WTC11 (cell line): ENCODE results near the gene FYCO1. TPM values are rescaled to one million over a fixed set of nuclear protein-coding genes. Genes with fewer than 3 reads are reported as not detected.

ENCODE experiments used
- ATAC-seq: fragments of 200-7000 bp; cut with Tn5 transposase; 2 replicates; pipeline ENCODE4 v1.10.0; 2021; ENCODE audit warnings: mild to moderate bottlenecking, moderate library complexity
- CTCF ChIA-PET: fragments of 300-600 bp; sonication (Branson Sonifier 250); formaldehyde crosslinking; loops from one replicate; lab custom pipeline; 2021; ENCODE audit warnings: antibody characterized with exemption; lab: Charles Lee
- POLR2A ChIA-PET: fragments of 350-600 bp; sonication (Branson Sonifier 250); formaldehyde crosslinking; loops from one replicate; lab custom pipeline; 2021; ENCODE audit warnings: antibody characterized with exemption; lab: Charles Lee
- DNase-seq: peaks from one replicate; pipeline ENCODE4 v3.0.0; 2021; ENCODE audit warnings: low spot score
- H3K27ac Mint-ChIP-seq: 2 replicates; pipeline ENCODE4 v1.8.0; 2021; ENCODE audit warnings: mixed read lengths
- H3K27me3 Mint-ChIP-seq: 2 replicates; pipeline ENCODE4 v1.8.0; 2021; ENCODE audit warnings: low read depth, mild to moderate bottlenecking, moderate library complexity, mixed read lengths
- H3K36me3 Mint-ChIP-seq: 2 replicates; pipeline ENCODE4 v1.8.0; 2021; ENCODE audit warnings: mixed read lengths
- H3K4me1 Mint-ChIP-seq: 2 replicates; pipeline ENCODE4 v1.8.0; 2022; ENCODE audit warnings: mixed read lengths
- H3K4me3 Mint-ChIP-seq: 2 replicates; pipeline ENCODE4 v1.8.0; 2021; ENCODE audit warnings: mild to moderate bottlenecking, moderate library complexity, mixed read lengths
- H3K9me3 Mint-ChIP-seq: 2 replicates; pipeline ENCODE4 v1.8.0; 2021; ENCODE audit warnings: mixed read lengths
- ATF1 ChIP-seq: sonication (generic); formaldehyde crosslinking; IDR thresholded peaks from 2 replicates; pipeline ENCODE4 v1.8.1; 2023; ENCODE audit warnings: mild to moderate bottlenecking, moderate library complexity, missing genetic modification reagents
- CDX4 ChIP-seq: fragments of 250-450 bp; sonication (Bioruptor Pico); IDR thresholded peaks from 2 replicates; pipeline ENCODE4 v1.9.0; 2021; ENCODE audit warnings: moderate library complexity, mild to moderate bottlenecking, inconsistent platforms, borderline replicate concordance
- CTCF ChIP-seq: fragments of 200-600 bp; IDR thresholded peaks from 2 replicates; pipeline ENCODE4 v1.8.0; 2022; ENCODE audit warnings: antibody characterized with exemption
- ELF4 ChIP-seq: sonication (generic); formaldehyde crosslinking; IDR thresholded peaks from 2 replicates; pipeline ENCODE4 v1.8.1; 2022; ENCODE audit warnings: low read depth, mild to moderate bottlenecking, moderate library complexity, missing genetic modification reagents
- FOXJ3 ChIP-seq: sonication (generic); formaldehyde crosslinking; IDR thresholded peaks from 2 replicates; pipeline ENCODE4 v1.9.0; 2021; ENCODE audit warnings: missing genetic modification reagents, mild to moderate bottlenecking, borderline replicate concordance
- IRF1 ChIP-seq: sonication (generic); formaldehyde crosslinking; IDR thresholded peaks from 2 replicates; pipeline ENCODE4 v1.8.0; 2023; ENCODE audit warnings: missing genetic modification reagents
- KAT7 ChIP-seq: sonication (generic); formaldehyde crosslinking; IDR thresholded peaks from 2 replicates; pipeline ENCODE4 v1.8.1; 2023; ENCODE audit warnings: missing genetic modification reagents, mild to moderate bottlenecking, borderline replicate concordance
- NR3C1 ChIP-seq: sonication (generic); formaldehyde crosslinking; conservative IDR thresholded peaks from 2 replicates; pipeline ENCODE4 v1.8.1; 2023; ENCODE audit warnings: low read depth, mild to moderate bottlenecking, missing genetic modification reagents
- OVOL2 ChIP-seq: fragments of 250-450 bp; sonication (Bioruptor Pico); IDR thresholded peaks from 2 replicates; pipeline ENCODE4 v1.9.0; 2021; ENCODE audit warnings: mild to moderate bottlenecking, borderline replicate concordance
- PRDM15 ChIP-seq: sonication (generic); formaldehyde crosslinking; IDR thresholded peaks from 2 replicates; pipeline ENCODE4 v1.8.0; 2022; ENCODE audit warnings: missing genetic modification reagents
- RORB ChIP-seq: fragments of 250-450 bp; sonication (Bioruptor Pico); IDR thresholded peaks from 2 replicates; pipeline ENCODE4 v1.9.0; 2021; ENCODE audit warnings: mild to moderate bottlenecking
- SMAD4 ChIP-seq: sonication (generic); formaldehyde crosslinking; IDR thresholded peaks from 2 replicates; pipeline ENCODE4 v1.8.0; 2022; ENCODE audit warnings: mild to moderate bottlenecking, missing genetic modification reagents
- SP1 ChIP-seq: sonication (generic); formaldehyde crosslinking; conservative IDR thresholded peaks from 2 replicates; pipeline ENCODE4 v1.8.1; 2022; ENCODE audit warnings: missing genetic modification reagents
- TCF7 ChIP-seq: sonication (generic); formaldehyde crosslinking; IDR thresholded peaks from 2 replicates; pipeline ENCODE4 v1.8.0; 2022; ENCODE audit warnings: mild to moderate bottlenecking, low read depth, missing genetic modification reagents, moderate library complexity
- USF1 ChIP-seq: sonication (generic); formaldehyde crosslinking; IDR thresholded peaks from 2 replicates; pipeline ENCODE4 v1.8.0; 2022; ENCODE audit warnings: mild to moderate bottlenecking, missing genetic modification reagents
- ZNF219 ChIP-seq: sonication (generic); formaldehyde crosslinking; IDR thresholded peaks from 2 replicates; pipeline ENCODE4 v1.8.0; 2023; ENCODE audit warnings: missing genetic modification reagents, mild to moderate bottlenecking, borderline replicate concordance
- ZNF232 ChIP-seq: sonication (generic); formaldehyde crosslinking; IDR thresholded peaks from 2 replicates; pipeline ENCODE4 v1.8.0; 2022; ENCODE audit warnings: mild to moderate bottlenecking, missing genetic modification reagents
- ZNF281 ChIP-seq: sonication (generic); formaldehyde crosslinking; IDR thresholded peaks from 2 replicates; pipeline ENCODE4 v1.8.0; 2023; ENCODE audit warnings: mild to moderate bottlenecking, missing genetic modification reagents
- total RNA-seq: library from RNA; stranded (reverse); gene quantifications from 3 replicates; pipeline ENCODE4 v1.2.3, GENCODE V29; 2021

The FYCO1 gene
- total RNA-seq, 1 experiment from 2014 or later: 13.9 TPM

- TF ChIP-seq CTCF (no peak), IRF1 (CRISPR knock-in tag) (no peak), SP1 (no peak), RORB (CRISPR knock-in tag) (no peak)
These were observed 33.6 kb downstream of the FYCO1 start (continued) for GRCh38 chr3:45962033-45962432.

- H3K36me3 Mint-ChIP-seq: peaks cover 80% of the 10 kb centered on the region
- DNase-seq: no peak
- no peak for TF ChIP-seq FOXJ3
- TF ChIP-seq KAT7 (CRISPR knock-in tag): no peak
- no peak for TF ChIP-seq ATF1 (CRISPR knock-in tag)
- TF ChIP-seq CDX4 (CRISPR knock-in tag): no peak
- no peak for TF ChIP-seq ZNF219
- no peak for TF ChIP-seq ELF4 (CRISPR knock-in tag)
- TF ChIP-seq SMAD4 (CRISPR knock-in tag): no peak
- TF ChIP-seq OVOL2 (CRISPR knock-in tag): no peak
- no peak for TF ChIP-seq TCF7 (CRISPR knock-in tag)
- TF ChIP-seq ZNF232 (CRISPR knock-in tag): no peak
- TF ChIP-seq NR3C1 (CRISPR knock-in tag): no peak
- TF ChIP-seq, all 79 proteins: peak for 0
- Mint-ChIP-seq H3K4me1 (no peaks in the 10 kb centered on the region), H3K27ac (no peak overlapping the region), H3K4me3 (no peak overlapping the region), H3K9me3 (no peaks in the 10 kb centered on the region), H3K27me3 (no peaks in the 10 kb centered on the region)
- ChIA-PET POLR2A (no interaction called here), CTCF (no interaction called here)
- ATAC-seq: no peak
These were observed 35.3 kb downstream of the FYCO1 start for GRCh38 chr3:45960289-45960688.

GRCh38 chr3:45959201-45959600 is 36.4 kb downstream of the FYCO1 start:
- ATAC-seq (no peak), DNase-seq (no peak)
- no peak for TF ChIP-seq USF1 (CRISPR knock-in tag)
- no peak for TF ChIP-seq FOXJ3
- TF ChIP-seq ZNF281: no peak
- no peak for TF ChIP-seq PRDM15 (CRISPR knock-in tag)
- no peak for TF ChIP-seq ZNF232 (CRISPR knock-in tag)
- POLR2A ChIA-PET: no interaction called here
- CTCF ChIA-PET: interaction anchor here (2.5 kb wide), 1 partner anchor 20 kb away, joined by 10 read pairs; no protein-coding TSS in a partner anchor
- H3K27ac Mint-ChIP-seq: no peak overlapping the region
- no peak overlapping the region for H3K4me3 Mint-ChIP-seq
- H3K4me1 Mint-ChIP-seq: no peaks in the 10 kb centered on the region
- H3K36me3 Mint-ChIP-seq: peaks cover 83% of the 10 kb centered on the region
- no peaks in the 10 kb centered on the region for H3K27me3 Mint-ChIP-seq
- H3K9me3 Mint-ChIP-seq: no peaks in the 10 kb centered on the region
